HEK293 (cell line): Measurements from ENCODE around the gene ABTB2.

ENCODE experiments used
- BCL11A ChIP-seq: fragments of 450-650 bp; formaldehyde crosslinking; IDR thresholded peaks from 2 replicates; pipeline ENCODE4 v1.5.1; 2016; ENCODE audit warnings: low read depth, missing biosample characterization, missing genetic modification characterization
- CTCF ChIP-seq: fragments of 450-650 bp; formaldehyde crosslinking; IDR thresholded peaks from 2 replicates; pipeline ENCODE4 v1.5.1; 2016; ENCODE audit warnings: missing biosample characterization, missing genetic modification characterization
- PBX3 ChIP-seq: sonication (generic); formaldehyde crosslinking; IDR thresholded peaks from 2 replicates; pipeline ENCODE4 v1.8.1; 2022; ENCODE audit warnings: mild to moderate bottlenecking, moderate library complexity, missing genetic modification reagents
- ZBTB10 ChIP-seq: fragments of 450-650 bp; formaldehyde crosslinking; IDR thresholded peaks from 2 replicates; pipeline ENCODE4 v1.5.1; 2016; ENCODE audit warnings: missing biosample characterization, missing genetic modification characterization
- ZNF140 ChIP-seq: fragments of 450-650 bp; formaldehyde crosslinking; IDR thresholded peaks from 2 replicates; pipeline ENCODE4 v1.5.1; 2016; ENCODE audit warnings: missing biosample characterization, missing genetic modification characterization
- ZNF423 ChIP-seq: fragments of 450-650 bp; formaldehyde crosslinking; IDR thresholded peaks from 2 replicates; pipeline ENCODE4 v1.5.1; 2016; ENCODE audit warnings: missing biosample characterization, missing genetic modification characterization
- ZNF561 ChIP-seq: fragments of 450-650 bp; IDR thresholded peaks from 2 replicates; pipeline ENCODE4 v1.5.1; 2018; ENCODE audit warnings: missing biosample characterization, missing genetic modification characterization, borderline replicate concordance
- ZNF792 ChIP-seq: fragments of 450-650 bp; formaldehyde crosslinking; IDR thresholded peaks from 2 replicates; pipeline ENCODE4 v1.5.1; 2016; ENCODE audit warnings: missing biosample characterization, missing genetic modification characterization
- ZSCAN30 ChIP-seq: fragments of 450-650 bp; IDR thresholded peaks from 2 replicates; pipeline ENCODE4 v1.5.1; 2018; ENCODE audit warnings: missing biosample characterization, mild to moderate bottlenecking, missing genetic modification characterization, moderate library complexity

GRCh38 chr11:34149786-34150185, 208.0 kb downstream of the ABTB2 start:
- TF ChIP-seq BCL11A (tag by site-specific recombination) = no peak
- TF ChIP-seq ZNF423 = no peak
- no peak for TF ChIP-seq PBX3 (CRISPR knock-in tag)
- no peak for TF ChIP-seq ZSCAN30
- TF ChIP-seq ZNF140 (tag by site-specific recombination) = no peak
- no peak for TF ChIP-seq ZNF792 (tag by site-specific recombination)
- no peak for TF ChIP-seq ZBTB10 (tag by site-specific recombination)
- no peak for TF ChIP-seq ZNF561 (tag by site-specific recombination)
- peak; percentile 63; the same call in 1 of the 2 replicates for TF ChIP-seq CTCF (tag by site-specific recombination)
